ENCODE results near the gene PLEK.

DNA sequence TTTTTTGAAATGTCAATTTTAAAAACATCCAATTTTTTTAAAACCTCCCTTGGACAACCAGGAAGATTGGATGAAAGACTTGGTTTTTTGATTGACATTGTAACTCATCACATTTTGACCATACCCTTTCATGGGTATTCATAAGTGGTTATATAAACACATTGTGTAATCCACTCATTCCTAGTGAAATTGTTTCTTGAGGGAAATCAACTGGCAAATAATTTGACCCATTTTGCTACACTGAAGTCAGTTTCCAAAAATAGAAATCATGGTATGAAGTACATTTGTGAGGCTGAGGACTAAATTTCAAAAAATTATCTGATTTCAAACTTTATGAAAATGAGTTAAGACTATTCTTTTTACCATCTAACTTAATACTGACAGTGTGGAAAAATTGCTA is 70.5 kb downstream of the PLEK start:
- TF ChIP-seq, protein P1, sequence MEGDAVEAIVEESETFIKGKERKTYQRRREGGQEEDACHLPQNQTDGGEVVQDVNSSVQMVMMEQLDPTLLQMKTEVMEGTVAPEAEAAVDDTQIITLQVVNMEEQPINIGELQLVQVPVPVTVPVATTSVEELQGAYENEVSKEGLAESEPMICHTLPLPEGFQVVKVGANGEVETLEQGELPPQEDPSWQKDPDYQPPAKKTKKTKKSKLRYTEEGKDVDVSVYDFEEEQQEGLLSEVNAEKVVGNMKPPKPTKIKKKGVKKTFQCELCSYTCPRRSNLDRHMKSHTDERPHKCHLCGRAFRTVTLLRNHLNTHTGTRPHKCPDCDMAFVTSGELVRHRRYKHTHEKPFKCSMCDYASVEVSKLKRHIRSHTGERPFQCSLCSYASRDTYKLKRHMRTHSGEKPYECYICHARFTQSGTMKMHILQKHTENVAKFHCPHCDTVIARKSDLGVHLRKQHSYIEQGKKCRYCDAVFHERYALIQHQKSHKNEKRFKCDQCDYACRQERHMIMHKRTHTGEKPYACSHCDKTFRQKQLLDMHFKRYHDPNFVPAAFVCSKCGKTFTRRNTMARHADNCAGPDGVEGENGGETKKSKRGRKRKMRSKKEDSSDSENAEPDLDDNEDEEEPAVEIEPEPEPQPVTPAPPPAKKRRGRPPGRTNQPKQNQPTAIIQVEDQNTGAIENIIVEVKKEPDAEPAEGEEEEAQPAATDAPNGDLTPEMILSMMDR (IDR thresholded peaks at IDR 0.05; ENCODE audit: insufficient read depth, low read depth, low read length), result no peak
- TF ChIP-seq EZH2 (IDR thresholded peaks at IDR 0.05; ENCODE audit: insufficient read depth, low read length), result no peak
